GM12878 (cell line): ENCODE measurements around the gene MRGPRF. TPM values are rescaled to one million over a fixed set of nuclear protein-coding genes. Genes with fewer than 3 reads are reported as not detected.
A peak's percentile ranks its signal among the peaks of the same experiment; 100 is the strongest.

Experiments used
- DPF2 ChIP-seq: fragments of 450-650 bp; IDR thresholded peaks from 2 replicates; pipeline ENCODE4 v1.6.1; 2017; ENCODE audit warnings: mild to moderate bottlenecking
- EGR1 ChIP-seq, 2 experiments: IDR thresholded peaks; 1 replicate in 1 of 2; 2 replicates in 1 of 2; pipeline ENCODE4 v1.6.1; 2011 to 2012; ENCODE audit warnings: low read depth in 2 of 2, low read length in 2 of 2, borderline replicate concordance in 1 of 2, mild to moderate bottlenecking in 1 of 2, moderate library complexity in 1 of 2
- GATAD2B ChIP-seq: fragments of 450-650 bp; conservative IDR thresholded peaks from 2 replicates; pipeline ENCODE4 v1.6.1; 2017; ENCODE audit warnings: low read depth, mild to moderate bottlenecking, moderate library complexity
- KAT2A ChIP-seq: conservative IDR thresholded peaks from 2 replicates; pipeline ENCODE4 v1.6.1; 2011; ENCODE audit warnings: low read depth, low read length; ENCODE audit not compliant: control insufficient read depth
- MTA2 ChIP-seq: fragments of 450-650 bp; IDR thresholded peaks from 2 replicates; pipeline ENCODE4 v1.6.1; 2016; ENCODE audit warnings: low read depth, mild to moderate bottlenecking, moderate library complexity
- MXI1 ChIP-seq: fragments of 150-350 bp; IDR thresholded peaks from 2 replicates; pipeline ENCODE4 v1.6.1; 2011; ENCODE audit warnings: low read depth, mild to moderate bottlenecking, inconsistent platforms, low read length, improper control_type of control experiment
- NBN ChIP-seq: fragments of 450-650 bp; IDR thresholded peaks from 2 replicates; pipeline ENCODE4 v1.6.1; 2016
- NR2F1 ChIP-seq: fragments of 450-650 bp; conservative IDR thresholded peaks from 2 replicates; pipeline ENCODE4 v1.6.1; 2017; ENCODE audit warnings: mild to moderate bottlenecking
- TCF12 ChIP-seq: IDR thresholded peaks from 2 replicates; pipeline ENCODE4 v1.6.1; 2011; ENCODE audit warnings: low read depth, mild to moderate bottlenecking, low read length
- TCF3 ChIP-seq: IDR thresholded peaks from 2 replicates; pipeline ENCODE4 v1.6.1; 2012; ENCODE audit warnings: low read depth, mild to moderate bottlenecking, low read length, borderline replicate concordance; ENCODE audit not compliant: insufficient read depth
- polyA plus RNA-seq, 11 experiments: library from polyadenylated mRNA; depleted of rRNA in 4 of 11; unstranded in 6 of 11; stranded (reverse) in 5 of 11; fragments of >200 nt; fragmentation: Nextera tagmentation in 4 of 11; fragmentation: Illumina TruSeq in 1 of 11; extraction: Ambion mirVana in 4 of 11; extraction: Trizol in 1 of 11; gene quantifications; 1 replicate in 1 of 11; 2 replicates in 10 of 11; pipeline versions ENCODE4 v1.2.1 to v1.2.3, GENCODE V29; 2011 to 2016; ENCODE audit warnings: inconsistent platforms in 2 of 11, missing spikeins in 2 of 11, low read depth in 1 of 11
- total RNA-seq, 4 experiments: library from RNA; depleted of rRNA in 3 of 4; stranded (reverse); fragments of >200 nt in 3 of 4; fragmentation: Illumina TruSeq in 1 of 4; extraction: Trizol in 1 of 4; gene quantifications; 2 replicates each; pipeline versions ENCODE4 v1.2.1 to v1.2.3, GENCODE V29; 2013 to 2021

MRGPRF gene
- total and polyA plus RNA-seq, 10 of the 15 experiments (the other 5 are each of a cell fraction or from before 2014, with no cell fraction given): not detected

- peak; percentile 67 for TF ChIP-seq DPF2
- peak; percentile 62 for TF ChIP-seq NR2F1
- TF ChIP-seq TCF12: peak; percentile 95
- 0 out of 2 replicates have a peak, but pooled peaks have one; percentile 82 for TF ChIP-seq GATAD2B
- TF ChIP-seq MTA2: peak; percentile 21; the same call in 1 of the 2 replicates
- TF ChIP-seq TCF3: peak; percentile 87
- TF ChIP-seq KAT2A: no peak
- peak in 1 of 2 experiments; percentile 56; a peak in 1 of 3 replicates for TF ChIP-seq EGR1 (IDR thresholded peaks at IDR 0.05; ENCODE audit: borderline replicate concordance in 1 of 2, low read depth in 2 of 2, low read length in 2 of 2)
- 0 out of 2 replicates have a peak, but pooled peaks have one; percentile 53 for TF ChIP-seq NBN
- 0 out of 2 replicates have a peak, but pooled peaks have one; percentile 38 for TF ChIP-seq MXI1
- TF ChIP-seq, all 136 proteins: peak for 20
These were observed 39.5 kb upstream of the MRGPRF start (continued) for GRCh38 chr11:69052343-69053168.
